NCI-H187 treated with DMSO at 0.1 percent for 48 hours (cell line): ENCODE measurements around the gene SOHLH1.

Experiments used
- DNase-seq: peaks from one replicate; lab custom pipeline; 2025; lab: John Stamatoyannopoulos, UW

SOHLH1 gene

GRCh38 chr9:135729480-135729879 lies 30.2 kb upstream of the SOHLH1 start:
- no peak for DNase-seq

- DNase-seq = no peak
These were observed 29.3 kb upstream of the SOHLH1 start for GRCh38 chr9:135728436-135729110.

- no peak for DNase-seq
These were observed 28.1 kb upstream of the SOHLH1 start for GRCh38 chr9:135727257-135727875.

GRCh38 chr9:135726138-135726853 lies 27.0 kb upstream of the SOHLH1 start:
- DNase-seq = no peak

- no peak for DNase-seq
These were observed 25.0 kb upstream of the SOHLH1 start for GRCh38 chr9:135724186-135724787.

GRCh38 chr9:135722365-135722764 lies 23.1 kb upstream of the SOHLH1 start:
- no peak for DNase-seq

GRCh38 chr9:135719472-135719871 lies 20.2 kb upstream of the SOHLH1 start:
- no peak for DNase-seq

- DNase-seq = no peak
These were observed 19.3 kb upstream of the SOHLH1 start for GRCh38 chr9:135718616-135719015.

GRCh38 chr9:135717410-135717809 lies 18.1 kb upstream of the SOHLH1 start:
- DNase-seq = no peak

GRCh38 chr9:135716045-135716444 lies 16.8 kb upstream of the SOHLH1 start:
- no peak for DNase-seq

- no peak for DNase-seq
These were observed 15.8 kb upstream of the SOHLH1 start for GRCh38 chr9:135715056-135715595.

GRCh38 chr9:135714242-135715055 lies 15.2 kb upstream of the SOHLH1 start:
- no peak for DNase-seq

GRCh38 chr9:135712613-135713295 lies 13.5 kb upstream of the SOHLH1 start:
- DNase-seq = no peak

- DNase-seq = no peak
These were observed 12.6 kb upstream of the SOHLH1 start for GRCh38 chr9:135711881-135712280.

- no peak for DNase-seq
These were observed 12.1 kb upstream of the SOHLH1 start for GRCh38 chr9:135711391-135711790.

- no peak for DNase-seq
These were observed 8.9 kb upstream of the SOHLH1 start for GRCh38 chr9:135708164-135708563.

GRCh38 chr9:135707252-135708138 lies 8.2 kb upstream of the SOHLH1 start:
- DNase-seq = no peak

- DNase-seq = no peak
These were observed 7.0 kb upstream of the SOHLH1 start for GRCh38 chr9:135706288-135706687.

- no peak for DNase-seq
These were observed 6.1 kb upstream of the SOHLH1 start for GRCh38 chr9:135705376-135705775.

GRCh38 chr9:135704483-135704882 lies 5.2 kb upstream of the SOHLH1 start:
- DNase-seq = no peak
